HepG2 (cell line): ENCODE data around the gene OR6P1. TPM values are rescaled to one million over a fixed set of nuclear protein-coding genes. Genes with fewer than 3 reads are reported as not detected.

ENCODE experiments used
- ATAC-seq: fragments of 200-7000 bp; cut with Tn5 transposase; 3 replicates; pipeline ENCODE4 v1.9.1; 2020; ENCODE audit warnings: mild to moderate bottlenecking, moderate library complexity
- Bru-seq: library from RNA; stranded (reverse); fragments of 400-500 nt; gene quantifications from one replicate; lab custom pipeline; 2021; lab: Mats Ljungman, UMichigan
- BruChase-seq, 2 experiments: library from RNA; stranded (reverse); fragments of 400-500 nt; gene quantifications; one replicate each; lab custom pipeline; 2021; lab: Mats Ljungman, UMichigan
- BruUV-seq: library from RNA; stranded (reverse); fragments of 400-500 nt; replicated peaks from 2 replicates; lab custom pipeline; 2021; lab: Mats Ljungman, UMichigan
- CTCF ChIA-PET: fragments of 300-600 bp; formaldehyde crosslinking; extraction: SDS; loops from one replicate; lab custom pipeline; 2021; ENCODE audit warnings: low total read pairs, inconsistent platforms, low intra/inter-chr PET ratio; lab: Yijun Ruan, JAX
- POLR2A ChIA-PET: fragments of 350-600 bp; sonication (Branson Sonifier 250); formaldehyde crosslinking; loops from one replicate; lab custom pipeline; 2020; ENCODE audit warnings: antibody characterized with exemption, inconsistent platforms; lab: Yijun Ruan, JAX
- DNase-seq: peaks from one replicate; pipeline ENCODE4 v3.0.0-alpha.2; 2015; ENCODE audit warnings: low spot score
- FAIRE-seq: peaks from 3 replicates; lab custom pipeline; 2011; peaks lifted over from hg19 to GRCh38; lab: Jason Lieb, UNC
- H2AFZ ChIP-seq: one replicate; pipeline ENCODE4 v1.6.1; 2011; ENCODE audit warnings: low read length, inconsistent platforms
- H3K27ac ChIP-seq: fragments of 300-600 bp; 3 replicates; pipeline ENCODE4 v1.8.0; 2011; ENCODE audit warnings: mixed run types, mild to moderate bottlenecking, mixed read lengths, low read length, inconsistent platforms; ENCODE audit not compliant: insufficient read depth; ENCODE audit errors: extremely low read length
- H3K27me3 ChIP-seq, 2 experiments: fragments of 200-600 bp in 1 of 2; 2 replicates in 1 of 2; 3 replicates in 1 of 2; pipeline versions ENCODE4 v1.6.0 to v1.8.0; 2011; ENCODE audit warnings: low read length in 2 of 2, mild to moderate bottlenecking in 2 of 2, moderate library complexity in 2 of 2, inconsistent platforms in 1 of 2; ENCODE audit not compliant: insufficient read depth in 2 of 2, control insufficient read depth in 1 of 2
- H3K36me3 ChIP-seq, 2 experiments: fragments of 200-600 bp in 1 of 2; replicated peaks in 1 of 2; 2 replicates in 1 of 2; 3 replicates in 1 of 2; pipeline versions ENCODE4 v1.5.1 to v1.8.0; 2011; ENCODE audit warnings: low read length in 2 of 2, inconsistent platforms in 1 of 2; ENCODE audit not compliant: insufficient read depth in 2 of 2, control insufficient read depth in 1 of 2
- H3K4me1 ChIP-seq: 2 replicates; pipeline ENCODE4 v1.5.1; 2012; ENCODE audit warnings: low read length, inconsistent platforms; ENCODE audit not compliant: insufficient read depth
- H3K4me2 ChIP-seq: 2 replicates; pipeline ENCODE4 v1.6.0; 2011; ENCODE audit warnings: low read depth, low read length, inconsistent platforms
- H3K4me3 ChIP-seq, 3 experiments: fragments of 200-600 bp in 1 of 3; sonication (generic), shearing (Covaris generic) in 1 of 3; replicated peaks in 1 of 3; 2 replicates each; pipeline ENCODE4 v1.5.1; 2011 to 2016; ENCODE audit warnings: low read length in 3 of 3, inconsistent platforms in 2 of 3, low read depth in 2 of 3, mild to moderate bottlenecking in 2 of 3, control low read depth in 1 of 3, mixed read lengths in 1 of 3; ENCODE audit not compliant: insufficient read depth in 1 of 3
- H3K79me2 ChIP-seq: one replicate; pipeline ENCODE4 v1.6.1; 2011; ENCODE audit warnings: low read length, inconsistent platforms; ENCODE audit not compliant: insufficient read depth
- H3K9ac ChIP-seq: 2 replicates; pipeline ENCODE4 v1.6.0; 2011; ENCODE audit warnings: mild to moderate bottlenecking, low read depth, low read length, inconsistent platforms; ENCODE audit not compliant: insufficient read depth
- H3K9me3 ChIP-seq: 2 replicates; pipeline ENCODE4 v1.5.1; 2012; ENCODE audit warnings: mild to moderate bottlenecking, low read length
- H4K20me1 ChIP-seq: 2 replicates; pipeline ENCODE4 v1.6.0; 2011; ENCODE audit warnings: inconsistent platforms, mild to moderate bottlenecking, low read length, moderate library complexity; ENCODE audit not compliant: insufficient read depth
- KDM5A ChIP-seq: fragments of 200-600 bp; sonication (generic); IDR thresholded peaks from 2 replicates; pipeline ENCODE4 v1.7.0; 2018; ENCODE audit warnings: antibody characterized with exemption, mild to moderate bottlenecking, low read length, borderline replicate concordance
- NFKBIZ ChIP-seq: IDR thresholded peaks from 2 replicates; pipeline ENCODE4 v1.6.1; 2018; ENCODE audit warnings: missing genetic modification reagents, missing compliant biosample characterization
- ZNF143 ChIP-seq: sonication (generic); formaldehyde crosslinking; IDR thresholded peaks from 2 replicates; pipeline ENCODE4 v1.4.0; 2020; ENCODE audit warnings: missing genetic modification reagents
- ZNF512 ChIP-seq: sonication (generic); formaldehyde crosslinking; IDR thresholded peaks from 2 replicates; pipeline ENCODE4 v1.4.0; 2020; ENCODE audit warnings: mild to moderate bottlenecking, missing genetic modification reagents
- WGBS: methylation state at CpG from one replicate; pipeline ENCODE4 v1.1.6; 2017; ENCODE audit warnings: low lambda C conversion rate; 5-methylcytosine and 5-hydroxymethylcytosine counted together
- in situ Hi-C: cut with HindIII; loops from 2 replicates; pipeline ENCODE4 v1.10.0; 2017; ENCODE audit warnings: low pct_unique_long_range_greater_than_20kb; ENCODE audit not compliant: extremely low pct_ligation_motif_present
- intact Hi-C: fragments of 100-400 bp; cut with micrococcal nuclease; formaldehyde crosslinking; loops from one replicate; pipeline ENCODE4 v1.10.0; 2022; ENCODE audit not compliant: unreplicated experiment
- long read RNA-seq, 2 experiments: library from RNA in 1 of 2; library from polyadenylated mRNA in 1 of 2; stranded (forward) in 1 of 2; unstranded in 1 of 2; transcript quantifications; one replicate each; pipeline ENCODE4 v2.0.0, GENCODE V29; 2019 to 2022
- polyA minus RNA-seq, 3 experiments: library from RNA; depleted of rRNA, polyadenylated mRNA; stranded (reverse); fragments of >200 nt; gene quantifications; 2 replicates each; pipeline ENCODE4 v1.2.3, GENCODE V29; 2011; ENCODE audit warnings: low replicate concordance in 1 of 3
- polyA plus RNA-seq, 8 experiments: library from polyadenylated mRNA; depleted of rRNA in 3 of 8; stranded (reverse) in 7 of 8; unstranded in 1 of 8; fragments of >200 nt; fragmentation: Illumina TruSeq in 4 of 8; extraction: Trizol in 4 of 8; gene quantifications; 2 replicates each; pipeline versions ENCODE4 v1.2.1 to v1.2.3, GENCODE V29; 2011 to 2016; ENCODE audit warnings: low read depth in 4 of 8, missing spikeins in 1 of 8, mixed read lengths in 1 of 8; ENCODE audit not compliant: insufficient read depth in 1 of 8
- total RNA-seq, 5 experiments: library from RNA; depleted of rRNA; stranded (reverse); fragments of >200 nt; fragmentation: Illumina TruSeq; extraction: Trizol; gene quantifications; 2 replicates each; pipeline ENCODE4 v1.2.3, GENCODE V29; 2016; ENCODE audit warnings: low read depth in 1 of 5

OR6P1 gene
- total RNA-seq (2016; rRNA removed; fragmentation: Illumina TruSeq; extraction: Trizol), result not detected in 2 replicates
- total RNA-seq (2016; cell fraction: cytosol; rRNA removed; fragmentation: Illumina TruSeq; extraction: Trizol; ENCODE audit: low read depth), result not detected in 2 replicates
- total RNA-seq (2016; cell fraction: insoluble cytoplasmic fraction; rRNA removed; fragmentation: Illumina TruSeq; extraction: Trizol), result not detected in 2 replicates
- total RNA-seq (2016; cell fraction: membrane; rRNA removed; fragmentation: Illumina TruSeq; extraction: Trizol), result not detected in 2 replicates
- total RNA-seq (2016; cell fraction: nucleus; rRNA removed; fragmentation: Illumina TruSeq; extraction: Trizol), result not detected in 2 replicates
- not detected in 2 replicates for polyA plus RNA-seq (2011; rRNA removed)
- polyA plus RNA-seq (2011; cell fraction: cytosol; rRNA removed), result not detected in 2 replicates
- not detected in 2 replicates for polyA plus RNA-seq (2011; cell fraction: nucleus; rRNA removed)
- polyA plus RNA-seq (2012), result not detected in 2 replicates
- not detected in 2 replicates for polyA plus RNA-seq (2016; cell fraction: cytosol; fragmentation: Illumina TruSeq; extraction: Trizol; ENCODE audit: low read depth)
- not detected in 2 replicates for polyA plus RNA-seq (2016; cell fraction: insoluble cytoplasmic fraction; fragmentation: Illumina TruSeq; extraction: Trizol; ENCODE audit: low read depth)
- polyA plus RNA-seq (2016; cell fraction: membrane; fragmentation: Illumina TruSeq; extraction: Trizol; ENCODE audit: low read depth), result not detected in 2 replicates
- polyA plus RNA-seq (2016; cell fraction: nucleus; fragmentation: Illumina TruSeq; extraction: Trizol; ENCODE audit: insufficient read depth, low read depth), result not detected in 2 replicates
- polyA minus RNA-seq (2011; rRNA and poly(A)+ RNA removed; ENCODE audit: low replicate concordance), result not detected in 2 replicates
- polyA minus RNA-seq (2011; cell fraction: cytosol; rRNA and poly(A)+ RNA removed), result not detected in 2 replicates
- polyA minus RNA-seq (2011; cell fraction: nucleus; rRNA and poly(A)+ RNA removed), result not detected in 2 replicates
- not detected for Bru-seq, nascent RNA
- not detected for BruChase-seq, experiment 1, labeled RNA remaining after a 6-hour chase
- BruChase-seq, experiment 2, labeled RNA remaining after a 2-hour chase, result not detected
- long read RNA-seq, experiment 1, result 0 reads
- long read RNA-seq, experiment 2, result 0 reads

- ATAC-seq (no peak), FAIRE-seq (no peak), DNase-seq (no peak)
- 0% methylated on average over 3 of the region's 3 CpGs for WGBS
- intact Hi-C loops (no loop called here), in situ Hi-C loops (no loop called here)
- Histone ChIP-seq H3K27me3 (no peaks in the 10 kb centered on the region), H3K4me2 (no peak within 1 kb of the TSS), H3K27ac (no peak within 1 kb of the TSS), H3K4me1 (no peaks in the 10 kb centered on the region), H3K36me3 (no peaks in the 10 kb centered on the region), H3K79me2 (no peaks in the 10 kb centered on the region), H2AFZ (no peak within 1 kb of the TSS), H3K9me3 (peaks cover 10% of the 10 kb centered on the region), H3K9ac (no peak within 1 kb of the TSS), H3K4me3 (no peak within 1 kb of the TSS), H4K20me1 (no peaks in the 10 kb centered on the region)
- ChIA-PET CTCF (no interaction called here), POLR2A (no interaction called here)
- TF ChIP-seq NFKBIZ (CRISPR knock-in tag) (no peak), ZNF143 (no peak), ZNF512 (no peak), KDM5A (no peak)
- BruUV-seq, result no TSS peak
These were observed at the start of gene OR6P1 for GRCh38 chr1:158570480-158570879. TSS of gene OR6P1 (minus strand) at chr1:158570580. CDS start at chr1:158563604, 6,976 bp downstream.
